Transverse colon (tissue), 3 donors: ENCODE measurements around the gene CDK17.
"Not testable (repeated sequence)": the region's sequence is repeated elsewhere in the genome, so short reads cannot be mapped to it uniquely, and the experiment has no call there.

Experiments
- EP300 ChIP-seq: sonication (generic); formaldehyde crosslinking; IDR thresholded peaks from one replicate; pipeline ENCODE4 v1.6.1; 2017; ENCODE audit warnings: antibody characterized with exemption, low read depth
- POLR2A ChIP-seq: fragments of 450-650 bp; IDR thresholded peaks from one replicate; pipeline ENCODE4 v1.6.1; 2016; ENCODE audit warnings: antibody characterized with exemption, mild to moderate bottlenecking, moderate library complexity
- TF ChIP-seq, protein P1 (sequence below), 5 experiments: fragments of 200-600 bp in 3 of 5; fragments of 450-650 bp in 2 of 5; sonication (generic) in 3 of 5; IDR thresholded peaks; 1 replicate in 2 of 5; 2 replicates in 3 of 5; pipeline ENCODE4 v1.5.1; 2016 to 2017; ENCODE audit warnings: antibody characterized with exemption in 5 of 5, inconsistent platforms in 3 of 5, mild to moderate bottlenecking in 2 of 5, moderate library complexity in 1 of 5

GRCh38 chr12:96402522-96402921, 2.3 kb upstream of the CDK17 start:
- not testable (repeated sequence) for TF ChIP-seq POLR2A, EP300
- TF ChIP-seq, protein P1, sequence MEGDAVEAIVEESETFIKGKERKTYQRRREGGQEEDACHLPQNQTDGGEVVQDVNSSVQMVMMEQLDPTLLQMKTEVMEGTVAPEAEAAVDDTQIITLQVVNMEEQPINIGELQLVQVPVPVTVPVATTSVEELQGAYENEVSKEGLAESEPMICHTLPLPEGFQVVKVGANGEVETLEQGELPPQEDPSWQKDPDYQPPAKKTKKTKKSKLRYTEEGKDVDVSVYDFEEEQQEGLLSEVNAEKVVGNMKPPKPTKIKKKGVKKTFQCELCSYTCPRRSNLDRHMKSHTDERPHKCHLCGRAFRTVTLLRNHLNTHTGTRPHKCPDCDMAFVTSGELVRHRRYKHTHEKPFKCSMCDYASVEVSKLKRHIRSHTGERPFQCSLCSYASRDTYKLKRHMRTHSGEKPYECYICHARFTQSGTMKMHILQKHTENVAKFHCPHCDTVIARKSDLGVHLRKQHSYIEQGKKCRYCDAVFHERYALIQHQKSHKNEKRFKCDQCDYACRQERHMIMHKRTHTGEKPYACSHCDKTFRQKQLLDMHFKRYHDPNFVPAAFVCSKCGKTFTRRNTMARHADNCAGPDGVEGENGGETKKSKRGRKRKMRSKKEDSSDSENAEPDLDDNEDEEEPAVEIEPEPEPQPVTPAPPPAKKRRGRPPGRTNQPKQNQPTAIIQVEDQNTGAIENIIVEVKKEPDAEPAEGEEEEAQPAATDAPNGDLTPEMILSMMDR (IDR thresholded peaks at IDR 0.05) = not testable (repeated sequence)
